BJ (cell line): Measurements from ENCODE around the gene KIRREL1. TPM values are rescaled to one million over a fixed set of nuclear protein-coding genes. Genes with fewer than 3 reads are reported as not detected.

Source experiments
- CTCF ChIA-PET: fragments of 350-600 bp; formaldehyde crosslinking; extraction: SDS; loops from one replicate; lab custom pipeline; 2021; ENCODE audit warnings: antibody characterized with exemption, inconsistent platforms; lab: Yijun Ruan, JAX
- POLR2A ChIA-PET: fragments of 300-600 bp; sonication (Branson Sonifier 250); formaldehyde crosslinking; extraction: SDS; loops from one replicate; lab custom pipeline; 2021; ENCODE audit warnings: antibody characterized with exemption; lab: Charles Lee
- DNase-seq: peaks from one replicate; pipeline ENCODE4 v3.0.0-alpha.2; 2011; ENCODE audit warnings: low read depth
- H3K27me3 ChIP-seq: 2 replicates; pipeline ENCODE4 v1.6.0; 2011; ENCODE audit warnings: low read length; ENCODE audit not compliant: control insufficient read depth, insufficient read depth
- H3K36me3 ChIP-seq: 2 replicates; pipeline ENCODE4 v1.5.1; 2011; ENCODE audit warnings: low read length; ENCODE audit not compliant: control insufficient read depth, insufficient read depth
- H3K4me3 ChIP-seq: 2 replicates; pipeline ENCODE4 v1.5.1; 2011; ENCODE audit warnings: low read depth, mild to moderate bottlenecking, control low read depth, low read length
- polyA plus RNA-seq: library from polyadenylated mRNA; depleted of rRNA; stranded (reverse); fragments of >200 nt; gene quantifications from 2 replicates; pipeline ENCODE4 v1.2.3, GENCODE V29; 2011
- TF ChIP-seq, protein P1 (sequence below): IDR thresholded peaks from 2 replicates; pipeline ENCODE4 v1.5.1; 2011; ENCODE audit warnings: low read depth, mild to moderate bottlenecking, control low read depth, inconsistent platforms, low read length, moderate library complexity; ENCODE audit not compliant: insufficient read depth

KIRREL1 gene
- polyA plus RNA-seq, 1 experiment = 65.1 TPM

GRCh38 chr1:158104891-158105290 is 111.4 kb downstream of the KIRREL1 start:
- ChIA-PET POLR2A (no interaction called here), CTCF (interaction anchor here (1.2 to 30.1 kb wide), 7 partner anchors 9 to 137 kb away, joined by 3 to 627 read pairs (median 13); partner anchors contain the start of gene KIRREL1)
- Histone ChIP-seq H3K36me3 (no peaks in the 10 kb centered on the region), H3K27me3 (peaks cover 1% of the 10 kb centered on the region; the same call in 1 of the 2 replicates), H3K4me3 (no peak overlapping the region)
- TF ChIP-seq, protein P1, sequence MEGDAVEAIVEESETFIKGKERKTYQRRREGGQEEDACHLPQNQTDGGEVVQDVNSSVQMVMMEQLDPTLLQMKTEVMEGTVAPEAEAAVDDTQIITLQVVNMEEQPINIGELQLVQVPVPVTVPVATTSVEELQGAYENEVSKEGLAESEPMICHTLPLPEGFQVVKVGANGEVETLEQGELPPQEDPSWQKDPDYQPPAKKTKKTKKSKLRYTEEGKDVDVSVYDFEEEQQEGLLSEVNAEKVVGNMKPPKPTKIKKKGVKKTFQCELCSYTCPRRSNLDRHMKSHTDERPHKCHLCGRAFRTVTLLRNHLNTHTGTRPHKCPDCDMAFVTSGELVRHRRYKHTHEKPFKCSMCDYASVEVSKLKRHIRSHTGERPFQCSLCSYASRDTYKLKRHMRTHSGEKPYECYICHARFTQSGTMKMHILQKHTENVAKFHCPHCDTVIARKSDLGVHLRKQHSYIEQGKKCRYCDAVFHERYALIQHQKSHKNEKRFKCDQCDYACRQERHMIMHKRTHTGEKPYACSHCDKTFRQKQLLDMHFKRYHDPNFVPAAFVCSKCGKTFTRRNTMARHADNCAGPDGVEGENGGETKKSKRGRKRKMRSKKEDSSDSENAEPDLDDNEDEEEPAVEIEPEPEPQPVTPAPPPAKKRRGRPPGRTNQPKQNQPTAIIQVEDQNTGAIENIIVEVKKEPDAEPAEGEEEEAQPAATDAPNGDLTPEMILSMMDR = no peak
- no peak for DNase-seq

- ChIA-PET CTCF (interaction anchor here (1.1 to 30.1 kb wide), 6 partner anchors 8 to 137 kb away, joined by 4 to 627 read pairs (median 13); no protein-coding TSS in a partner anchor), POLR2A (no interaction called here)
- H3K36me3 ChIP-seq = no peaks in the 10 kb centered on the region
- TF ChIP-seq, protein P1 = no peak
- peaks cover 1% of the 10 kb centered on the region; the same call in 1 of the 2 replicates for H3K27me3 ChIP-seq
- H3K4me3 ChIP-seq = no peak overlapping the region
- no peak for DNase-seq
Observed at GRCh38 chr1:158105352-158106095, 112.1 kb downstream of the KIRREL1 start.

DNA sequence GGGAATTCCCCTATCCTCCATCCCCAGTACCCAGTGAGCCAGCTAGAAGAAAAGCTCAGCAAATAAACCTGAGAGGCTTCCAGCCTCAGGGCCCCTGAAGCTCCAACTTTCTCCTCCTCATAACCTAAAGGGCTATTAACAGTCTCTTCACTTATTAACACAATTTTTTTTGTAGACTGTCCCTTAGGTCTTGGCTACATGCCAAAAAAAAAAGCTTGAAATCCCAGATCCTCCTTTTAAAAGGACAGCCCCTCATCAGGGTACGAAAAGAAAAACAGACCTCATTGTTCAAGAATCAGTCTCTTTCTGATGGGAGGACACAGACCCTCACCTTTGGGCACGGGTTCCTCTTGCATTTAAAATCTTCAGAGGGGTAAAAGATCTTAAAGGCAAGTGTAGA is 114.5 kb downstream of the KIRREL1 start:
- Histone ChIP-seq H3K36me3 (no peaks in the 10 kb centered on the region), H3K4me3 (no peak overlapping the region), H3K27me3 (peaks cover under 1% of the 10 kb centered on the region; the same call in 1 of the 2 replicates)
- TF ChIP-seq, protein P1 = no peak
- ChIA-PET CTCF (interaction anchor here (0.9 to 30.1 kb wide), 4 partner anchors 11 to 140 kb away, joined by 3 to 627 read pairs (median 98); no protein-coding TSS in a partner anchor), POLR2A (no interaction called here)
- DNase-seq = no peak

DNA sequence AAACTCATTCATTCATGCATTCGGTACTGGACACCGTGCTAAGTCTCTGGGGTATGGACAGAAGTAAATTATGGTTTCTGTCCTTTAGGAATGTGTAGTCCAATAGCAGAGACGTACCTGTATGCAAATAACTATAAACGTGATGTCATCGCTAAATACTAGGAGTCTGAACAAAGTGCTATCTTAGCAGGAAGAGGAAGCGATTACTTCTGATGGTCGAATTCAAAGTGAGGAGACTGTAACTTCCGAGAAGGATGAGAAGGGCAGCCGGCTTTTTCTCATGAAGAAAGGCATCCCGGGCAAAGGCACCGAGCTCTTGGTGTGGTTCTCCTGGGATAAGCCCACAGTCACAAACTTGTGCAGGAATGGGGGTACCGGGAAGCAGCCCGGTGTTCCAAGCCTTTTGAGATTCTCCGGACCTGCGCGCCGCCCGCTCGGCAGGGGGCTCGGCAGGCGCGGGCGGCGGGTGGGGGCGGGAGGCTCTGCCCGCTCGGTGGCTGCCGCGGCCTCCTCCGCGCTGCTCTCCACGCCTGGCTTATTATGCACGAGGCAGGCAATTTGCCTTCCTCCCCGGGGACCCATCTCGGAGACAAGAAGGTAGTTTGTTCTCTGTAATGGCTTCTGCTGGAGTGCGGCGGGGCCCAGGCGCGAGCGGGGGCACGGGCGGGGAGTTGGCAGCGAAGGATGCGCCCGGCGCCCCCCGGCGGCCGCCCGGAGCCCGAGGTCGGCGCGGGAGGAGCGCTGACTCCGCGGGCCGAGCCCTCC is 119.7 kb downstream of the KIRREL1 start:
- CTCF ChIA-PET = interaction anchor here (0.6 to 30.1 kb wide), 13 partner anchors 9 to 155 kb away, joined by 3 to 627 read pairs (median 5); no protein-coding TSS in a partner anchor
- DNase-seq = no peak
- TF ChIP-seq, protein P1 = no peak; the same call in 1 of the 2 replicates
- Histone ChIP-seq H3K27me3 (peaks cover 4% of the 10 kb centered on the region; the same call in 1 of the 2 replicates), H3K4me3 (peak overlapping the region; percentile 47), H3K36me3 (no peaks in the 10 kb centered on the region)
- POLR2A ChIA-PET = no interaction called here

DNA sequence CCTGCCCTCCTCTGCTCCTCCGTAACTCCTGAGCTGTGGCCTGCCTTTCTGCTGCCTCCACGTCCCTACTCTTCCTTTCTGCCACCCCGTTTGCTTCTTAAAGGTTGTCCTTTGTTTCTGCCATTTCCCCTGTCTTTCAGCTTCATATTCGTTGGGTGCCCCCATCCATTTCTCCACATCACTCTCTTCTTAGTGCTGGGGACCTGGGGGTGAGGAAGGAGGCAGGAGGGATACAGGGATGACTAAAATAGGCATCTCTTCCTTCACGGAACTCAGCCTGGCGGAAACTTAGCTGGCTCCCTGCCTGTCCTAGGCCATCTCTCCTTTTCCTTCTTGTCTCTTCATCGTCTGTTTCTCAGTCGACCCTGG is 120.3 kb downstream of the KIRREL1 start:
- CTCF ChIA-PET = interaction anchor here (0.6 to 30.1 kb wide), 13 partner anchors 10 to 155 kb away, joined by 3 to 627 read pairs (median 5); no protein-coding TSS in a partner anchor

More for the DNA sequence above, 120.3 kb downstream of the KIRREL1 start:
- no peak for DNase-seq
- H3K4me3 ChIP-seq = no peak overlapping the region
- peaks cover 4% of the 10 kb centered on the region; the same call in 1 of the 2 replicates for H3K27me3 ChIP-seq
- TF ChIP-seq, protein P1 = no peak
- POLR2A ChIA-PET = no interaction called here
- H3K36me3 ChIP-seq = no peaks in the 10 kb centered on the region
